ENCODE results near the gene GTF2E1.

DNA sequence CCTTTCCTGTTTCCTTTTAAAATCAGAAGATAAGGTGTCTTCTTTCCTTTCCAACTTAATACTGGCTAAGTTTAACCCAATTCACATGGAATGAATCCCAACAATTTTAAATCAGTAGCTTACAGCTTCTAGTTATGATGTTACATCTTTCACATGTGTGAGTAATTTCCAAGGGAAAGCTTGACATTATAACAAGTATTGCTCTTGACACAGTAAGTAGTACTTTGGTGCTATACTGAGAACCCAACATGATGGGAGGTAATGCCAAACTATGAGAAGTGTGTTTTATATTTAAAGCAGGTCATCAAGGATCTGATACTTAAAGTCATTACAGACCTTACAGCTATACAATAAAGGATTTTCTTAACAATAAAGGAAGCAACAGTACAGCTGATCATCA lies 29.3 kb upstream of the GTF2E1 start:
- no peak for TF ChIP-seq POLR2A (IDR thresholded peaks at IDR 0.05)
- TF ChIP-seq, protein P1, sequence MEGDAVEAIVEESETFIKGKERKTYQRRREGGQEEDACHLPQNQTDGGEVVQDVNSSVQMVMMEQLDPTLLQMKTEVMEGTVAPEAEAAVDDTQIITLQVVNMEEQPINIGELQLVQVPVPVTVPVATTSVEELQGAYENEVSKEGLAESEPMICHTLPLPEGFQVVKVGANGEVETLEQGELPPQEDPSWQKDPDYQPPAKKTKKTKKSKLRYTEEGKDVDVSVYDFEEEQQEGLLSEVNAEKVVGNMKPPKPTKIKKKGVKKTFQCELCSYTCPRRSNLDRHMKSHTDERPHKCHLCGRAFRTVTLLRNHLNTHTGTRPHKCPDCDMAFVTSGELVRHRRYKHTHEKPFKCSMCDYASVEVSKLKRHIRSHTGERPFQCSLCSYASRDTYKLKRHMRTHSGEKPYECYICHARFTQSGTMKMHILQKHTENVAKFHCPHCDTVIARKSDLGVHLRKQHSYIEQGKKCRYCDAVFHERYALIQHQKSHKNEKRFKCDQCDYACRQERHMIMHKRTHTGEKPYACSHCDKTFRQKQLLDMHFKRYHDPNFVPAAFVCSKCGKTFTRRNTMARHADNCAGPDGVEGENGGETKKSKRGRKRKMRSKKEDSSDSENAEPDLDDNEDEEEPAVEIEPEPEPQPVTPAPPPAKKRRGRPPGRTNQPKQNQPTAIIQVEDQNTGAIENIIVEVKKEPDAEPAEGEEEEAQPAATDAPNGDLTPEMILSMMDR (IDR thresholded peaks at IDR 0.05): no peak
